HG02642 (cell line): Measurements from ENCODE around the gene EPC1.
"Not testable (repeated sequence)": the region's sequence is repeated elsewhere in the genome, so short reads cannot be mapped to it uniquely, and the experiment has no call there.

Source experiments
- ATAC-seq: cut with Tn5 transposase; IDR thresholded peaks from one replicate; pipeline ENCODE4 v1.9.1; 2021; ENCODE audit warnings: mild to moderate bottlenecking; ENCODE audit not compliant: unreplicated experiment, poor library complexity

The EPC1 gene

DNA sequence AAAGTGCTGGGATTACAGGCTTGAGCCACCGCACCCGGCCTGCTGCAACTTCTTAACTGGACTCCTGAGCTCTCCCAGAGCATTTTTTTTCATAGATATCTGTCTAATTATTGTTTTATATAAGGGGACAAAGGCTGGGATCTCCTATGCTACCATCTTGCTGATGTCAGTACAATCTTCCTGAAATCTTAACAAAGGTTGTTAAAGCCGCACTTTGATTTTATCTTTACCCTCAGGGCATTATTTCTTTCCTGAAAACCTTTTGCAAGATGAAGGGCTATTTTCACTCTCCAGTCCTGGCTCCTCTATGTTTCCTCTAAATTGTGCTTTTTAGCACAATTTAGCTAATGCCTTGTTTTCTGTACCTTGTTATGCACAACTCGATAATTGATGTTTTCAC lies 102.9 kb downstream of the EPC1 start:
- ATAC-seq, result no peak

GRCh38 chr10:32241946-32242345 lies 105.0 kb downstream of the EPC1 start:
- ATAC-seq, result no peak

DNA sequence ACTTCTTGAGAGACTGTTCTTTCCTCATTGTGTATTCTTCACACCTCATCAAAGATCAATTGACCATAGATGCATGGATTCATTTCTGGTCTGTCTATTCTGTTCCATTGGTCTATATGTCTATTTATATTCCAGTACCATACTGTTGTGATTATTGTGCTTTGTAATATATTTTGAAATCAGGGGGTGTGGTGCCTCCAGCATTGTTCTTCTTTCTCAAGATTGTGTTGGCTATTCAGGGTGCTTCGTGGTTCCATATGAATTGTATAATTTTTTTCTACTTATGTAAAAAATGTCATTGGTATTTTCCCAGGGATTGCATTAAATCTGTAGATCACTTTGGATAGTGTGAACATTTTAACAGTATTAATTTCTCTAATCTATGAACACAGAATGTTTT lies 106.5 kb downstream of the EPC1 start:
- ATAC-seq, result no peak

GRCh38 chr10:32239769-32240168 lies 107.2 kb downstream of the EPC1 start:
- ATAC-seq, result no peak

- no peak for ATAC-seq
These were observed 109.2 kb downstream of the EPC1 start for GRCh38 chr10:32237644-32238345.

- ATAC-seq, result no peak
These were observed 112.5 kb downstream of the EPC1 start for GRCh38 chr10:32234471-32234870.

- not testable (repeated sequence) for ATAC-seq
These were observed 113.6 kb downstream of the EPC1 start for GRCh38 chr10:32233375-32233774.

GRCh38 chr10:32232378-32232777 lies 114.6 kb downstream of the EPC1 start:
- no peak for ATAC-seq

- ATAC-seq, result not testable (repeated sequence)
These were observed 117.2 kb downstream of the EPC1 start for GRCh38 chr10:32229788-32230187.

DNA sequence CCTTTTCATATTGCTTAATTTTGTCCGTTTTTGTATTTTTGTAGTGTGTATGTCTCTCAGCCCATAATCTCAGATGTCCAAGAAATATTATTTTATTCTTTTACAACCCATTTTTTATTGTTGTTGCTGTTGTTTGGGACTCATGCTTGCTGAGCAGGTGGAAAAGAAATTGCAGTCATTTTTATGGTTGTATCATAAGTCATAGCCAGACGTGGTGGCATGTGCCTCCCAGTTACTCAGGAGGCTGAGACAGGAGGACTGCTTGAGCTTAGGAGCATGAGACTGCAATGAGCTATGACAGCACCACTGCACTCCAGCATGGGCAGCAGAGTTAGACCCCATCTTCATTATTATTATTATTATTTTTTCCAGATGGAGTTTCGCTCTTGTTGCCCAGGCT lies 117.8 kb downstream of the EPC1 start:
- no peak for ATAC-seq

- no peak for ATAC-seq
These were observed 119.2 kb downstream of the EPC1 start for GRCh38 chr10:32227802-32228201.

GRCh38 chr10:32226624-32227023 lies 120.3 kb downstream of the EPC1 start:
- no peak for ATAC-seq

GRCh38 chr10:32225976-32226375 lies 121.0 kb downstream of the EPC1 start:
- ATAC-seq, result no peak

GRCh38 chr10:32222376-32222775 lies 124.6 kb downstream of the EPC1 start:
- ATAC-seq, result not testable (repeated sequence)

DNA sequence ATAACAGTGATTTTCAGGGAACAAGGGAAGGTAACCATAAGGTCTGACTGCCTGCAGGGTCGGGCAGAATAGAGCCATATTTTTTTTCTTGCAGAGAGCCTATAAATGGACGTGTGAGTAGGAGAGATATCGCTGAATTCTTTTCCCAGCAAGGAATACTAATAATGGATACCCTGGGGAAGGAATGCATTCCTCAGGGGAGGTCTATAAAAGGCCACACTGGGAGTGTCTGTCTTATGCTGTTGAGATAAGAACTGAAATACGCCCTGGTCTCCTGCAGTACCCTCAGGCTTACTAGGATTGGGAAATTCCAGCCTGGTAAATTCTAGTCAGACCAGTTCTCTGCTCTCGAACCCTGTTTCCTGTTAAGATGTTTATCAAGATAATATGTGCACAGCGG lies 127.8 kb downstream of the EPC1 start:
- ATAC-seq, result not testable (repeated sequence)

DNA sequence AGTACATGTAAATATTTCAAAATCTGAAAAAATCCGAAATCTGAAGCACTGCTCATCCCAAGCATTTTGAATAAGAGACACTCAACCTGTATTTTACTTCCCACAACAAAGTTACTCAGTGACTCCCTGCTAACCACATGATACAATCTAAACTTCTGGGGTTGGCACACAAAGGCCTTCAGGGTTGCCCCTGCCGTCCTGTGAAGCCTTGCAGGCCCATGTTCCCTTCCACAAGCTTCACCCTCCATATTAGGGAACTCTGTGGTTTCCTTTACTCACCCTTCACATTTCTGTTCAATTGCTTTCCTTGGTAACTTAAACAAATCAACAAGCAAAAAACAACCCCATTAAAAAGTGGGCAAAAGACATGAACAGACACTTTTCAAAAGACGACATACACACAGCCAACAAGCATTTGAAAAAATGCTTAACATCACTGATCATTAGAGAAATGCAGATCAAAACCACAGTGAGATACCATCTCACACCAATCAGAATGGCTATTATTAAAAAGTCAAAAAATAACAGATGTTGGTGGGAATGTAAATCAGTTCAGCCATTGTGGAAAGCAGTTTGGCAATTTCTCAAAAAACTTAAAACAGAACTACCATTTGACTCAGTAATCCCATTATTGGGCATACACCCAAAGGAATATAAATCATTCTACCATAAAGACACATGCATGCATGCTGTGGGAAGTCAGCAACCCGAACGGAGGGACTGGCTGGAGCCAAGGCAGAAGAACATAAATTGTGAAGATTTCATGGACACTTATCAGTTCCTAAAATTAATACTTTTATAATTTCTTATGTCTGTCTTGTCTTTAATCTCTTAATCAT lies 128.5 kb downstream of the EPC1 start:
- ATAC-seq, result not testable (repeated sequence)
